H1 (cell line): ENCODE measurements around the gene OR52E8. TPM values are rescaled to one million over a fixed set of nuclear protein-coding genes. Genes with fewer than 3 reads are reported as not detected.

Source experiments
- MAFK ChIP-seq: IDR thresholded peaks from 2 replicates; pipeline ENCODE4 v1.6.1; 2012; ENCODE audit warnings: low read depth, mild to moderate bottlenecking, improper control_type of control experiment, low read length
- POLR2AphosphoS5 ChIP-seq: IDR thresholded peaks from 2 replicates; pipeline ENCODE4 v1.6.1; 2011; ENCODE audit warnings: low read depth, low read length
- polyA plus RNA-seq, 7 experiments: library from polyadenylated mRNA; depleted of rRNA in 3 of 7; stranded (reverse) in 5 of 7; unstranded in 2 of 7; fragments of >200 nt in 5 of 7; fragments of 200-250 nt in 2 of 7; gene quantifications; 1 replicate in 5 of 7; 2 replicates in 1 of 7; 4 replicates in 1 of 7; pipeline versions ENCODE4 v1.2.1 to v1.2.3, GENCODE V29; 2011 to 2013; ENCODE audit warnings: missing spikeins in 2 of 7, mixed read lengths in 2 of 7
- total RNA-seq: library from RNA; stranded (reverse); fragmentation: NEBNext Ultra II Directional; extraction: Animal tissue kit (Norgen Biotek cat#: 25700); gene quantifications from 2 replicates; pipeline ENCODE4 v1.2.1, GENCODE V29; 2021
- TF ChIP-seq, protein P1 (sequence below): IDR thresholded peaks from 2 replicates; pipeline ENCODE4 v1.6.1; 2011; ENCODE audit warnings: low read depth, mild to moderate bottlenecking, low read length; ENCODE audit not compliant: insufficient read depth

The OR52E8 gene
- total and polyA plus RNA-seq, 2 of the 8 experiments (the other 6 are each of a cell fraction or from before 2014, with no cell fraction given), result not detected

DNA sequence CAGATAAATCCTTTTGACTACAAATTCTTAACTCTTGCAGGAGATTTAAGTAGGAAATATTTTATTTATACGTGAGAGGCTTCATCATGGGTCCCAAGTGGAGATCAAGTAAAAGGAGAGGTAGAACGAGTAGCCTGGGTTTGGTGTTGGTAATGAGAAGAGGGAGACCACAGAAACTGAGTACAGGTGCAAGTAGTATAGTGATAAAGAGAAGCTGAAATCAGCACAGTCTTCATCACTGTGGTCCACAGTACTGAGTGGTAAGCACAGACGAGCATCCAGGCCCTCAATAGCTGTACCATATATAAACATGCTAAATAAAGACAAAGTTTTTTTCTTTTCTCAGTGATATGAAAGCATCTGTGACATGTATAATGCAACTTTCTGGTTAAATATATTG, 29.7 kb upstream of the OR52E8 start (continued):
- TF ChIP-seq, protein P1, sequence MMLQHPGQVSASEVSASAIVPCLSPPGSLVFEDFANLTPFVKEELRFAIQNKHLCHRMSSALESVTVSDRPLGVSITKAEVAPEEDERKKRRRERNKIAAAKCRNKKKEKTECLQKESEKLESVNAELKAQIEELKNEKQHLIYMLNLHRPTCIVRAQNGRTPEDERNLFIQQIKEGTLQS, result no peak
- TF ChIP-seq POLR2AphosphoS5, result no peak
- no peak for TF ChIP-seq MAFK
